HG02943 (cell line): ENCODE results near the gene KLHL1.
"Not testable (repeated sequence)": the region's sequence is repeated elsewhere in the genome, so short reads cannot be mapped to it uniquely, and the experiment has no call there.

ENCODE experiments used
- ATAC-seq: cut with Tn5 transposase; IDR thresholded peaks from one replicate; pipeline ENCODE4 v1.9.1; 2021; ENCODE audit warnings: mild to moderate bottlenecking, low read depth, moderate library complexity; ENCODE audit not compliant: unreplicated experiment

Gene KLHL1, protein sequence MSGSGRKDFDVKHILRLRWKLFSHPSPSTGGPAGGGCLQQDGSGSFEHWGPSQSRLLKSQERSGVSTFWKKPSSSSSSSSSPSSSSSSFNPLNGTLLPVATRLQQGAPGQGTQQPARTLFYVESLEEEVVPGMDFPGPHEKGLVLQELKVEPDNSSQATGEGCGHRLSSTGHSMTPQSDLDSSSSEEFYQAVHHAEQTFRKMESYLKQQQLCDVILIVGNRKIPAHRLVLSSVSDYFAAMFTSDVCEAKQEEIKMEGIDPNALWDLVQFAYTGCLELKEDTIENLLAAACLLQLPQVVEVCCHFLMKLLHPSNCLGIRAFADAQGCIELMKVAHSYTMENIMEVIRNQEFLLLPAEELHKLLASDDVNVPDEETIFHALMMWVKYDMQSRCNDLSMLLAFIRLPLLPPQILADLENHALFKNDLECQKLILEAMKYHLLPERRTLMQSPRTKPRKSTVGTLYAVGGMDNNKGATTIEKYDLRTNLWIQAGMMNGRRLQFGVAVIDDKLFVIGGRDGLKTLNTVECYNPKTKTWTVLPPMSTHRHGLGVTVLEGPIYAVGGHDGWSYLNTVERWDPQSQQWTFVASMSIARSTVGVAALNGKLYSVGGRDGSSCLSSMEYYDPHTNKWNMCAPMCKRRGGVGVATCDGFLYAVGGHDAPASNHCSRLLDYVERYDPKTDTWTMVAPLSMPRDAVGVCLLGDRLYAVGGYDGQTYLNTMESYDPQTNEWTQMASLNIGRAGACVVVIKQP

DNA sequence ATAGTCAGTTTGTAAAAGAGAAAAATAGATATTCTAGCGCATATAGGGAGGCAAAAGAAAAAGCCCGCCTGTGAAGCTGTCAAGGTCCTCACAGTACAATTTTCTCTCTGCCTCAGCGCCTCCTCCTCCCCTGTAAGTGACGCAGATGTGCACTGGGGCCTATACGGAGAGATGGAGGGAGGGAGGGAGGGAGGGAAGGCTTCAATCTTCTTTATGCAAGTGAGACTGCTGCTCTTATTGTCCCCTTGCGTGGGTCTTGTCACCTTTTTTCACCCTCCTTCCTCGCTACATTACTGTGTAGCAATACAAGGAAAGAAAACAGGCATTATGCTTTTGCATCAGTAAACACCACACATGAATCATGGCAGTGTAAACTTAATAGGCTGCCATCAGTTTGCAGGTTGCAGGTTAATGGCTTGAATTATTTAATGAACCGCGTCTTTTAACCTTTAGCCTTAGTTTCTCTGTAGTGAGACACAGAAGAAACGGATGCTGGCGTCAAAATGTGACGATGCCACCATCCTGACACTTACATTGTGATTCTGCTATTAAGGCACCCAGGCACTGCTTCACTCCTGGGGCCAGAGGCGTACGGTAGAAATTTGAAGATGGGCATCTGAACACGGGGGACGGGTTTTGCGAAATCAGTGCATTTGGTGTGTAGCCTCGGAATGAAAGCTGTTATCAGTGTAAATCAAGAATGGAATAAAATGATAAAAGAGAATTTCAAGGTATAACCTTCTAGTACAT lies at the start of gene KLHL1:
TSS of gene KLHL1 (minus strand) at position 97 of the 750 bp plus-strand sequence. CDS start 753 bp downstream, outside the sequence.
- ATAC-seq = no peak

DNA sequence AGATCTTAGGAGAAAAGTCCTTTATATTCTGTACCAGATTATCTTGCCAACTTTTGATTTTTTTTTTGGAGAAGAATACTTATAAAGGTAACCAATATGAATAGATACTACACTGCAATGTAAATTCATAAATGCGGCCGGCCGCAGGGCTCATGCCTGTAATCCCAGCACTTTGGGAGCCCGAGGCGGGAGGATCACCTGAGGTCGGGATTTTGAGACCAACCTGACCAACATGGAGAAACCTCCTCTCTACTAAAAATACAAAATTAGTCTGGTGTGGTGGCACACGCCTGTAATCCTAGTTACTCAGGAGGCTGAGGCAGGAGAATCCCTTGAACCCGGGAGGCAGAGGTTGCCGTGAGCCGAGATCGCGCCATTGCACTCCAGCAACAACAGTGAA lies 34.4 kb upstream of the KLHL1 start:
- ATAC-seq = not testable (repeated sequence)

DNA sequence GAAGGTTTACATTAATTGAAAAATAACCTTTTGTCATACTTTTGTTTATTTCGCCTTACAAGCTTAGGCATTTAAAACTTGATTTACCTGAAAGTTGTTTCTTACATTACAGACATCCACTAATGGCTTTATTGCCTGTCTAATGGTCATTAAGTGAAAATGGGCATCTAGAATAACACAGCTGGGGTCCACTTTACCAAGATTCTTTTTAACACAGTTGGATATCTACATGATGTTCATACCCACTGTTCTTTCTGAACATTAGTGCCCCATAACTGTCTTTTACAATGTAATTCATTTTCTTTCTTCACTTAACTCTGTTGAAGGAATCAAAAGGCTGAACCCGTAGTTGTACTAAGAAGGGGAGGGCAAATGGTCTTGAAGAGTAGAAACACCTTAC lies 19.8 kb upstream of the KLHL1 start:
- ATAC-seq = no peak

DNA sequence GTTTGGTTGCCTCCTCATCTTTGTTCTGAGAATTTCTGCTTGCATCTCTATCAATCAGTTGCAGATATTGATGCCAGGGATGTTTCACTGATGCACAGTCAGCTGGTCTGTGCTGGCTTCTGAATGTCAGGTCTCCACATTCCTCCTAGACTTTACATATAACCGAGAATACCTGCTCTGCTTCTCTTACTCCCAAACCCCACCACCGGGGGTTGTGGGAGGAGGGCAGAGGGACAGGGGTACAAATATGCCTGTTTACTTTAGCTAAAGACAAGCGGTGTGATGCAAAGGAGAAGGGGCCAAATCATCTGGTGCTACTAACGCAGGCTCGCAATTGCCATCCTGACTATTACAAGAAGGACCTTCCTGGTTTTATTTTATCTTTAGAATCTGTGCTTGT lies 17.4 kb upstream of the KLHL1 start:
- ATAC-seq = no peak

DNA sequence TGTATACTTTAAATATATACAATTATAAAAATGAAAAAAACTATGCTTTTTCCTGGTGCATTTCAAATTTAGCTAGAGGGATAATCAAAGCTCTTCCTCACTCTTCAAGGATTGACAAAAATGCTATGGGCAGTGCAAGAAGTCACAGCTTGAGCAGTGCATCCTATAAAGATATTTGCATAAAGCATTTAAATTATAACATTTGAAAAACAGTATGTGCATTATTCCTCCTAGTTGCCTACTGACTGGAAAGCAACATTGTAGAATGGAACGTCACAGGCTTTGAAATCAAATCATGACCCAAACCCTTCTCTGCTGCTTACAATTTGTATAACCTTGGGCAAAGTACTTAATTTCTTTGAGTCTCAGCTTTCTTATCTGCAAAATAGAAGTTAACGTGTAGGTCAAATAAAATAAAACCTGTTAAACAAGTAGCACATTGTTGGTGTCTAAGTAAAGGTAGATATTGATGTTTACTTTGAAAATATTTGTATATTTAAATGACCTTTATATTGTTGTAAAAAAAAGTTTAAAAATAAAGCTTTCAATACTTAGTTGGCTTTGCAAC lies 9.2 kb upstream of the KLHL1 start:
- no peak for ATAC-seq

DNA sequence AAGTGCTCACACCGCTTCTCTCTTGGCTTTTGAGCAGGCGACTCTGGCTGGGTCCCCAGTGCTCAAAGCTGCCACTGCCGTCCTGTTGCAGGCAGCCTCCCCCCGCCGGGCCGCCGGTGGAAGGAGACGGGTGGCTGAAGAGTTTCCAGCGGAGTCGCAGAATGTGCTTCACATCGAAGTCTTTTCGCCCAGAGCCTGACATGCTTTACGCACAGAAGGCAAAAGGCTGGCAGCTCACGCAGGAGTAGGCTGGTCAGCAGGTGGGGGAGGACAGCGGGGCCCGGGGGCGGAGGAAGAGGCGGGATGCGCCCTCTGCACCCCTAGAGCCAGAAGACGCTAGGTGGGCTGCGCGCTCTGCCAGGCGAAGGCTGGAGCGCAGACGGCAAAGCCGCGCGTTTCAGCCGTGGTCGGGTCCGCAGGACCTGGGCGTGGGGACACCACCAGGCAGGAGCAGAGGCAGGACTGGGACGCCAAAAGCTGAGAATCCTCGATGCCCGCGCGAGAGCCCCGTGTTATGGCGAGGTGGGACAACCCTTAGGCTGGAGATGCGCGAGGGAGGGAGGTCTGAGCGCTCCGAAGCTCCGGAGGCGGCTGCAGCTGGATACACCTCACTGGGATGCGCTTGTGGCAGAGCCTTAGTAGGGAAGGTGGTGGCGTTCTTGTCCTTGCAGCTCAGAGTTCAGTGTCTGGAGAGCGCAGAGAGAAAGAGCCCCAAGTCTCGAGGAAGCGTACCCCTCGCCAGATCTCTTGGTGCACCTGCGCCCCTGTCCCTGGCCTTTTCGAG lies 562 bp downstream of the KLHL1 start, which contains the start of gene ATXN8OS:
TSS of gene ATXN8OS (plus strand) at position 329 of the 784 bp plus-strand sequence.
- ATAC-seq = no peak

DNA sequence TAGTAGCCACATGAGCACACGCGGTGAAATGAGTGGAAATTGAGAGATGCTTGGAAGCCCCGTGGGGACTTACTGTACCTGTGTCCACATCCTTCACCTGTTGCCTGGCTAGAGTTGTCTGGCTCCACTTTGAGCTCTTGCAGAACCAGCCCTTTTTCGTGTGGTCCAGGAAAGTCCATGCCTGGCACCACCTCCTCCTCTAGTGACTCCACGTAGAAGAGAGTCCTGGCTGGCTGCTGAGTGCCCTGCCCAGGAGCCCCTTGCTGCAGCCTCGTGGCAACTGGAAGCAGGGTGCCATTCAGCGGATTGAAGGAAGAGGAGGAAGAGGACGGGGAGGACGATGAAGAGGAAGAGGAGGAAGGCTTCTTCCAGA lies 1.1 kb downstream of the KLHL1 start:
- no peak for ATAC-seq

DNA sequence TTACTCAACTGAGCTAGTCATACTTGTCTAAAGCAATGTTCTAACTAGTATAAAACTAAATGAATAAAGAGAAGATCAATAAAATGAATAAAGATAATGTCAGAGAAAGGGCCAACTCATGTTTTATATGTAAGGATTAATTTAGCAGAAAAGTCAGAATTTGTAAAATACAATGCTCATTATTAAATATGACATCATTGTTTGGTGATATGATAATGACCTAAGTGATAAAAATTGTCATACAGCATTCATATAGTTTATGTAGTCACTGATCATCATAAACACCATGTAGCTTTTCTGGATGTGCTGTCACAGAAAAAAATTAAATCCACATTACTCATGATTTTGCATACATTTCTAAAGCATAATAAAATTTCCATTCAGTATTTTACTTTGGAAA lies 3.8 kb downstream of the KLHL1 start:
- ATAC-seq = no peak

DNA sequence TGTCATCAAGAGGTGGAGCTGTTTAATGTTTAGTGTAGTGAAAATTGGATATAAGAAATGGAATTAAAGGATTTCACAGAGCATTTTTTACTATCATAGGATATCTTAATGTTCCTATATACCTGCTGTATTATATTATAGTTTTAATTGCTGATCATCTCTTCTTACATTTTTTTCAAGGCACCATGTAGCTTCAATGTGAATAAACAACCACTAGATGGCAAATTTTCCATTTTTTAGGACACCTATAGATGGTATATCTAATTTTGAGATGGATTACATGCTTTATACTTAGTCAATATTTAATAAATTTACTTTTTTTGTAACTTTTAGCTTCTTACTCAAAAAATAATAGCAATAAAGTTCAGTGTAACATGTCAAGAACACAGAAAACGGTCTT lies 9.6 kb downstream of the KLHL1 start:
- ATAC-seq = no peak

DNA sequence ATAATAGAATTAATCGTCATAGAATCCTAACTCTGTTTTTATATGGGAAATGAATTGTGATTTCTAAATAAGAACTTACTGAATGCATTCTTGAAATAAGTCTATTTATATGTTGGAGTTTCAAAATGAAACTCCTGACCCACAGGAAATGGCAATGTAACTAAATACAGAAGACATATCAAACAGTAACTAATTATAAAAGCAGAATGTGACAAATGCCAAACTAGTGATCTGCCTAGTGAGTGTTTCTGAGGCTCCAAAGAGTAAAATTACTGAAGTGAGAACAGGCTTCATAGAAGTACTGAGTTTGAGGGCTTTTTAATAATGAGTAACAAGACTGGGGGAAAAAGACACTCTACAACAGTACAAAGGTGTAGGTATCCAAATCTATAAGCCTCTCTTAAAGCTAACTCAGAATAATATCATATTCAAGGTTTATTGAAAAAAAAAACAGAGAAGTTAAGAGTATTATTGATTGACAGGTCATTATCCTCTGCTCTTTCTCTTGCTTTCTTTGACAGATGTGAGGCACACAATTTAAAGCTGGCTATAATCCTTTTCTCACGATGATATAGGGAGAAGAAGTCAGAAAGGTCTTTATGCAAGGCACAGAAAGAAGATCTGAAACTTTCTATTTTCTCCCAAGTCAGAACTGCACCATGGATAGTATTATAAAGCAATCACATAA lies 18.1 kb downstream of the KLHL1 start:
- peak; percentile 88 for ATAC-seq

DNA sequence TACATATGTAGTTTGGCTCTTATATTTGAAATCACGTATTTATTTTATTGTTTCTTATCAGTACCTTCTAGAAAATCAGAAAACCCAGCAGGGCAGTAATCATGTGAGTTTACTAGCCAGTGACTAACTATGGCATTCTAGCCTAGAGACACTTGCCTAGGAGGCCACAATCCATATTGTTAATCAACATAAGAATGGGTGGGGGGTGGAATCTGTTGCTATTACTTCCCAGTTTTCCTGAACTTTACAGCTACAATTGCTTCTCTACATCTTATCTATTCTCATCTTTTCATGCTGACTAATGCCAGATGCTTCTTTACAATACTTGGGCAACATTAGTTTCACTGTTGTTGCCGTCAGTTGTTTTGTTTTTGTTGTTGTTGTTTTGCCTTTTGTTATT lies 19.3 kb downstream of the KLHL1 start:
- no peak for ATAC-seq

DNA sequence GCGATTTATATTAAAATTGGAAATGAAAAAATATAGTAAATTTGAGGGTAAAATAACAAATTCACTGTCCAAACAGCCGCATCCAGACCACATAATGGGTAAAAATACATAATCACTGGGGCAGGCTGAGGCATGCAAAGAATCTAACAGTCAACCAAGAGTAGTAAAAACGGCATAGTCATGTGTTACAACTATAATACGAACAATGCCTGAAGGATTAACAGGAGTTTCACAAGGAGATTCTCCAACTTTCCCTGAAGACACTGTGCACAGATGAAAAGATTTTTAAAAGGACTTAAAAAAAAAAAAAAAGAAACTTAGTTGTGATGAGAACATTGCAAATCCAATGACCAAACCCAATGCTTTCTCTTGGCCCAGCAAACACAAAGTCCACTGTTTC lies 21.0 kb downstream of the KLHL1 start:
- no peak for ATAC-seq

DNA sequence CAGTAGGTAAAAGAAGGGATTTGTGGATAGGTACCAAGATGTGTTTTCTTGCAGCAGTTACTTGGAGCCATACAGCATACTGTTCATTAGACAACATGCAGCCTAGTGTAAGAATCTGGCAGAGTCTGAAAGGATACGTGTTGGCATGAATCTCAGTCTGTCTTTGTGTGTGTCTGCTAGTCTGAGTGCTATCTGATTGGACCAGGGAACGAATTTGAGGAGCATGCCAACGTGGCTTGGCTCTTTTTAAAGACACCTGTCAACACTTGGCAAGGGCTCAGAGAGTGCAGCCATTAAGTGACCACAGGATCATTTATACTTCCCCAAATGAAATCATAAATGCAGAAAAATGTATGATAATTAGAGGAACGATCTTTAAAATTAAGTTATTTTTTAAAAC lies 28.2 kb downstream of the KLHL1 start:
- ATAC-seq = no peak

DNA sequence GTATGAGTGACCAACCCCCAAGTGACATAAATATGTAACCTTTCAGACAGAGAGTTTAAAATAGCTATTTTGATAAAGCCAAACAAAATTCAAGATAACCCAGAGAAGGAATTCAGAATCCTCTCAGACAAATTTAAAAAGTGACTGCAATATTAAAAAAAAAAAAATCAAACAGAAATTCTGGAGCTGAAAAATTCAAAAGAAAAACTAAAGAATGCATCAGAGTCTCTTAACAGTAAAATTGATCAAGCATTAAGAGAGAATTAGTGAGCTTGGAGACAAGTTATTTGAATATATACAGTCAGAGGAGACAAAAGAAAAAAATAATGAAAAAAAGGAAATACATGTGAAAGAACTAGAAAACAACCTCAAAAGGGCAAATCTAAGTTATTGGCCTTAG lies 53.7 kb downstream of the KLHL1 start:
- no peak for ATAC-seq

DNA sequence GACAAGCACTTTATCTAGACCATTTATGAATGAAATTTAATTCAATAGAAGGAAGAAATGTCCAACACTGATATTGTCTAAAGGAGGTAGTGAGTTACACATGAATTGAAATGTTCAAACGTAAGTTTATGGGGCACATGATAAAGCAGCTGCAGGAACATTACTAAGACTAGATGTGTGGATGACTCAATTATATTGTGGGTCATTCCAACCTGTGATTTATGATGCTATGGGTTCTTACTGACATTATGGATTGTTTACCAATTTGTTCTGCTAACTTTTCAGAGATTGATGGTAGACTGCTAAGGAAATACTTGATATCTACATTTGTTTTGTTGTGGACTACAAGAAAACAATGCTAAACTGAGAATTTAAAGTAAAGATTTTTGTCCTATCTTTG lies 56.7 kb downstream of the KLHL1 start:
- no peak for ATAC-seq

DNA sequence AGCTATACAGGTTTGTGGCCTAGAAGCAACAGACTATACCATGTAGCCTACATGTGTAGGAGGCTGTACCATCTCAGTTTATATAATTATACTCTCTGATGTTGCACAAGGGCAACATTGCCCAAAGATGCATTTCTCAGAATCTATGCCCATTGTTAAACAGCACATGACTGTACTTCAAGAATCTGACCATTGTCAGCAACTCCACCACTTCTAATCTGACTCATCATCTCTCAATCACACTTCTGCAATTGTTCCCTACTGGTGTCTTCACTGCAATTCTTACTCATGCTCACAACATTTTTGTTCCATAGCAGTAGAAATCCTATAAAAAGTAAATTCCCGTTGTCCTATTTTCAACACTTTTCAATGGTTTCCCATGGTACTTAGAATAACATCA lies 64.6 kb downstream of the KLHL1 start:
- no peak for ATAC-seq

DNA sequence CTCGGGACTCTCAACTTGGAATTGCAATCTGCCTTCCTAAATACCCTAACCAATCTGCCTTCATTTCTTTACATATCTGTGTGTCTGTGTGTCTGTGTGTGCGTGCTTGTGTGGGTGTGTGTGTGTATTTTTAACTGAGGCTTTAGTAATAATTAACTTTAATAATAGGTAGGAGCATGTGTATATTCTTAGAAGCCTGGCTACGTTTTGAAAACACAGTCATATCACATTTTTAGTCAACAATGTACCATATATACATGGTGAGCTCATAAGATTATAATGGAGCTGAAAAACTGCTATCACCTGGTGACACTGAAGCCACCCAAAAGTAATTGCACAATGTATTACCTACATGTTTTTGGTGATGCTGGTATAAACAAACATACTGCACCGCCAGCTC lies 66.1 kb downstream of the KLHL1 start:
- ATAC-seq = no peak

DNA sequence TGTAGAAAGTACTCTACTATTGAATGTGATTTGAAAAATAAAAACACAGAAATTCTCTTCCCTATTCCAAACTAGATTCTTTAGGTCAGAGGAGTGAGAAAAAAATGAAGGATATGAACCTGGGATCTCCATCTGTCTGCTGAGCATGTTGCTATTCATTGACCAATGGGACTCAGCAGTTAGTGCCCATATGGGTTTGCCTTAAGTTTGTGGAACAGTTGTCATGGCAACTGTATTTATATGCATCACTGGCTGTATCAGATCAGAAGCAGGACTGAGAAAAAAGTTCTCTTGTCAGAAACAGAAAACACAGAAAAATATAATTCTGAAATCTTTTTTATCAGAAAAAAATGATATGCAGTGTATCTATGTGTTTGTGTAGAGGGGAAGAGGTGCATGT lies 74.0 kb downstream of the KLHL1 start:
- ATAC-seq = no peak

DNA sequence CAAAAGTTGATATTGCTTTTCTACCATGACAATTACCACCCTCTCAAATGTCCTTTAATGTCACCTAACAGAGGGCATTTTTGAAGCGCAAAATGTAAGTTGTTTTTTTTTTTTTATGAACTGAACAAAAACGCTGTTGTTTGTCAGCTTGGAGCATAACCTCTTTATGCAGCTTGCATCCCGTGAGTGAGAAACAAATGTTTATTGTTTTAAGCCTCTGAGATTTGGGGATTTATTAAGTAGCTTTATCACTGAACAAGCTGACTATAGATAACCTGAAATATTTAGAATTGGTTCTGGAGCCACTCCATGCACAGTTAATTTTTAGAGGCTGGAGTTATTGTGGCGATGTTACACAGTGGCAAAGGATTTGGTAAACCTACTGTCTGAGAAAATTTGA lies 80.7 kb downstream of the KLHL1 start:
- ATAC-seq = no peak

DNA sequence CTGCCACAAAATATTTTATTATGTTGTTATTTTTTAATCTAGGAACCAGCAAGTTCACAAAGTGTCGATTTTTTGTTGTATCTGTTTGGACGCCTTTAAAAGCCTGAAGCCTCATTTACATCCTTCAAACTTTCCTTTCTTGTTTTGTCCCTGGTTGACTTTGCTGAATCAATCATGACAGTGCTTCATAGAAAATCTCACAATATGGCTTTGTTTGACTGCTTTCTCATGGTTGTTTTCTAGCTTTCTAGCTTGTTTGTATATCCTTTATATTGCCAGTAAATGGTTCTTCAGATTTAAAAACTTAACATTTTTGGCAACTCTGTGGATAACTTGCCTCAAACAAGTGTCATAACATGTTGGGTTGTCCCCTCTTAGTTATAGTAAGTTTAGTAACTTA lies 84.7 kb downstream of the KLHL1 start:
- ATAC-seq = no peak
